Neural progenitor cell (in vitro differentiated cells): Measurements from ENCODE around the gene PET100. TPM values are rescaled to one million over a fixed set of nuclear protein-coding genes. Genes with fewer than 3 reads are reported as not detected.

Experiments
- DNase-seq: peaks from one replicate; pipeline ENCODE4 v3.0.0-alpha.2; 2016; ENCODE audit warnings: low spot score
- H2AFZ ChIP-seq: fragments of 200-600 bp; sonication (generic); replicated peaks from 2 replicates; pipeline ENCODE4 v1.6.1; 2016; ENCODE audit warnings: antibody characterized with exemption
- H3F3A ChIP-seq: fragments of 200-600 bp; sonication (generic); 2 replicates; pipeline ENCODE4 v1.6.1; 2016; ENCODE audit warnings: antibody characterized with exemption, low read depth
- H3K27ac ChIP-seq: fragments of 200-600 bp; sonication (generic); 2 replicates; pipeline ENCODE4 v1.5.1; 2016; ENCODE audit warnings: mild to moderate bottlenecking
- H3K27me3 ChIP-seq: fragments of 200-600 bp; sonication (generic); 2 replicates; pipeline ENCODE4 v1.6.1; 2016; ENCODE audit warnings: mild to moderate bottlenecking, moderate library complexity
- H3K36me3 ChIP-seq: fragments of 200-600 bp; sonication (generic); 2 replicates; pipeline ENCODE4 v1.5.1; 2016
- H3K4me1 ChIP-seq: fragments of 200-600 bp; sonication (generic); 2 replicates; pipeline ENCODE4 v1.6.1; 2016; ENCODE audit warnings: mixed run types
- H3K4me2 ChIP-seq: fragments of 200-600 bp; sonication (generic); 2 replicates; pipeline ENCODE4 v1.6.1; 2016
- H3K4me3 ChIP-seq: fragments of 200-600 bp; sonication (generic); 2 replicates; pipeline ENCODE4 v1.5.1; 2016
- H3K79me2 ChIP-seq: fragments of 200-600 bp; sonication (generic); 2 replicates; pipeline ENCODE4 v1.6.1; 2016; ENCODE audit warnings: low read depth
- H3K9ac ChIP-seq: fragments of 200-600 bp; sonication (generic); 2 replicates; pipeline ENCODE4 v1.6.1; 2016
- H3K9me3 ChIP-seq: fragments of 200-600 bp; sonication (generic); 2 replicates; pipeline ENCODE4 v1.5.1; 2016; ENCODE audit warnings: low read depth
- H4K20me1 ChIP-seq: fragments of 200-600 bp; sonication (generic); 2 replicates; pipeline ENCODE4 v1.6.1; 2016; ENCODE audit warnings: low read depth
- H3K27ac Mint-ChIP-seq: 3 replicates; pipeline ENCODE4 v1.8.0; 2021; ENCODE audit warnings: mixed read lengths
- H3K27me3 Mint-ChIP-seq: 2 replicates; pipeline ENCODE4 v1.8.0; 2022; ENCODE audit warnings: low read depth, mild to moderate bottlenecking, inconsistent platforms, moderate library complexity, mixed read lengths; ENCODE audit not compliant: insufficient read depth
- H3K36me3 Mint-ChIP-seq: 3 replicates; pipeline ENCODE4 v1.8.0; 2021; ENCODE audit warnings: mixed read lengths
- H3K4me1 Mint-ChIP-seq: 3 replicates; pipeline ENCODE4 v1.8.0; 2021; ENCODE audit warnings: mixed read lengths
- H3K4me3 Mint-ChIP-seq: 3 replicates; pipeline ENCODE4 v1.8.0; 2021; ENCODE audit warnings: mild to moderate bottlenecking, moderate library complexity, mixed read lengths
- H3K9me3 Mint-ChIP-seq: 3 replicates; pipeline ENCODE4 v1.8.0; 2020; ENCODE audit warnings: mixed read lengths
- CTCF ChIP-seq: fragments of 200-600 bp; sonication (generic); IDR thresholded peaks from 2 replicates; pipeline ENCODE4 v1.5.1; 2017; ENCODE audit warnings: antibody characterized with exemption, mild to moderate bottlenecking
- EZH2 ChIP-seq: fragments of 200-600 bp; sonication (generic); IDR thresholded peaks from 2 replicates; pipeline ENCODE4 v1.6.1; 2017; ENCODE audit warnings: antibody characterized with exemption, mild to moderate bottlenecking, moderate library complexity
- EZH2phosphoT487 ChIP-seq: fragments of 200-600 bp; sonication (generic); IDR thresholded peaks from 2 replicates; pipeline ENCODE4 v1.6.1; 2017; ENCODE audit warnings: antibody characterized with exemption
- total RNA-seq: library from RNA; depleted of rRNA; stranded (reverse); fragments of >200 nt; gene quantifications from 2 replicates; pipeline ENCODE4 v1.2.3, GENCODE V29; 2015; ENCODE audit warnings: low replicate concordance

The PET100 gene
- total RNA-seq, 1 donor from 2014 or later, result 30.3 TPM

- Histone ChIP-seq H4K20me1 (no peaks in the 10 kb centered on the region), H3K4me2 (no peak overlapping the region), H3F3A (peaks cover 9% of the 10 kb centered on the region), H3K9me3 (no peaks in the 10 kb centered on the region), H3K4me1 (no peaks in the 10 kb centered on the region), H3K36me3 (no peaks in the 10 kb centered on the region), H3K27ac (no peak overlapping the region), H3K79me2 (no peaks in the 10 kb centered on the region), H2AFZ (no peak overlapping the region), H3K4me3 (no peak overlapping the region), H3K9ac (no peak overlapping the region), H3K27me3 (no peaks in the 10 kb centered on the region)
- Mint-ChIP-seq H3K36me3 (no peaks in the 10 kb centered on the region), H3K4me1 (no peaks in the 10 kb centered on the region), H3K27me3 (peaks cover 5% of the 10 kb centered on the region), H3K9me3 (peaks cover 2% of the 10 kb centered on the region), H3K4me3 (no peak overlapping the region), H3K27ac (no peak overlapping the region)
- TF ChIP-seq CTCF, result no peak
- TF ChIP-seq EZH2phosphoT487, result no peak
- TF ChIP-seq EZH2, result no peak
- DNase-seq, result no peak
Measured at GRCh38 chr19:7644550-7644877, 14.9 kb downstream of the PET100 start.

GRCh38 chr19:7645163-7645562, 15.6 kb downstream of the PET100 start:
- no peaks in the 10 kb centered on the region for H3K9me3 ChIP-seq
- H3K4me3 ChIP-seq, result no peak overlapping the region
- H3K27me3 Mint-ChIP-seq, result peaks cover 2% of the 10 kb centered on the region
- H3F3A ChIP-seq, result peaks cover 2% of the 10 kb centered on the region
- TF ChIP-seq EZH2 (no peak), EZH2phosphoT487 (no peak), CTCF (no peak)
- H3K79me2 ChIP-seq, result no peaks in the 10 kb centered on the region
- H3K27me3 ChIP-seq, result peaks cover 4% of the 10 kb centered on the region
- no peaks in the 10 kb centered on the region for H4K20me1 ChIP-seq
- H3K27ac ChIP-seq, result no peak overlapping the region
- H2AFZ ChIP-seq, result no peak overlapping the region
- H3K9ac ChIP-seq, result no peak overlapping the region
- no peaks in the 10 kb centered on the region for H3K4me1 ChIP-seq
- H3K36me3 ChIP-seq, result no peaks in the 10 kb centered on the region
- no peak overlapping the region for H3K27ac Mint-ChIP-seq
- H3K36me3 Mint-ChIP-seq, result no peaks in the 10 kb centered on the region
- H3K9me3 Mint-ChIP-seq, result peaks cover 2% of the 10 kb centered on the region
- H3K4me2 ChIP-seq, result no peak overlapping the region
- H3K4me3 Mint-ChIP-seq, result no peak overlapping the region
- DNase-seq, result no peak
- H3K4me1 Mint-ChIP-seq, result no peaks in the 10 kb centered on the region

GRCh38 chr19:7645656-7646425, 16.2 kb downstream of the PET100 start:
- Mint-ChIP-seq H3K27ac (no peak overlapping the region), H3K4me3 (no peak overlapping the region), H3K27me3 (peaks cover under 1% of the 10 kb centered on the region), H3K4me1 (no peaks in the 10 kb centered on the region), H3K9me3 (peaks cover 2% of the 10 kb centered on the region), H3K36me3 (no peaks in the 10 kb centered on the region)
- H3K4me3 ChIP-seq, result no peak overlapping the region
- no peaks in the 10 kb centered on the region for H3F3A ChIP-seq
- no peaks in the 10 kb centered on the region for H4K20me1 ChIP-seq
- H2AFZ ChIP-seq, result no peak overlapping the region
- no peaks in the 10 kb centered on the region for H3K79me2 ChIP-seq
- no peak overlapping the region for H3K27ac ChIP-seq
- DNase-seq, result no peak
- H3K9ac ChIP-seq, result no peak overlapping the region
- no peaks in the 10 kb centered on the region for H3K9me3 ChIP-seq
- TF ChIP-seq EZH2phosphoT487, result no peak
- TF ChIP-seq CTCF, result no peak
- TF ChIP-seq EZH2, result no peak
- H3K27me3 ChIP-seq, result peaks cover 11% of the 10 kb centered on the region
- H3K36me3 ChIP-seq, result no peaks in the 10 kb centered on the region
- H3K4me1 ChIP-seq, result no peaks in the 10 kb centered on the region
- no peak overlapping the region for H3K4me2 ChIP-seq
